Measurements from ENCODE around the gene TEX50. TPM values are rescaled to one million over a fixed set of nuclear protein-coding genes. Genes with fewer than 3 reads are reported as not detected.
"Not testable (repeated sequence)": the region's sequence is repeated elsewhere in the genome, so short reads cannot be mapped to it uniquely, and the experiment has no call there.

The TEX50 gene, protein sequence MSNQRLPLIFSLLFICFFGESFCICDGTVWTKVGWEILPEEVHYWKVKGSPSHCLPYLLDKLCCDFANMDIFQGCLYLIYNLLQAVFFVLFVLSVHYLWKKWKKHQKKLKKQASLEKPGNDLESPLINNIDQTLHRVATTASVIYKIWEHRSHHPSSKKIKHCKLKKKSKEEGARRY
- not detected for polyA plus RNA-seq (2013, experiment 1 of 2)
- polyA plus RNA-seq (2013, experiment 2 of 2): not detected

DNA sequence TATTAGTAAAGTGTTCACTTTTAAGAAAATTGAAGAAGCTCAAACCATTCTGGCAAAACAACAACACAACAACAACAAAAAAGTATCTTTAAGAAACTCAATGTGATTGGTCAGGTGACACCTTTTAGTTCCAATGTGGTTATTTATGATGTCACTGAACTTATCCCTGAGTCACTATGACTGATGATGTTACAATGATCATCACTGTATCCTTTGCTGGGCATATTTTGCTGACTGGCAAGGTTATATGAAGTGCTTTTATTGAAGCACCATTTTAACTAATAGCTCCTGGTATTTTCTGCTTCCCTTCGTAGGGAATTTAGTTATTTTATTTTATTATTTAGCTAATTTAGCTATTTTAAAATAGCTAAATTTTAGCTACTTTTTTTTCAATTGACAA lies at the start of gene TEX50:
Gene TEX50, plus strand, starts transcription at position 223 of the 400 bp plus-strand sequence. CDS start 184 bp downstream, outside the sequence.
- H3K36me3 ChIP-seq (ENCODE audit: control insufficient read depth in 1 of 2, insufficient read depth in 2 of 2, low read depth in 1 of 2, low read length in 2 of 2): peaks cover 0 to 3% of the 10 kb centered on the region in 2 experiments
- no peak within 1 kb of the TSS for H3K4me2 ChIP-seq (ENCODE audit: low read length, poor library complexity, severe bottlenecking)
- no peak within 1 kb of the TSS for H2BK12ac ChIP-seq (ENCODE audit: low read length in 2 of 2)
- H3K23ac ChIP-seq (ENCODE audit: low read length in 2 of 2): no peak within 1 kb of the TSS
- WGBS: no CpG with 5 or more reads among the region's 1 CpG
- H3K79me1 ChIP-seq (replicated peaks; ENCODE audit: low read length, poor library complexity, severe bottlenecking): no peaks in the 10 kb centered on the region
- no peak within 1 kb of the TSS for H4K8ac ChIP-seq (ENCODE audit: low read length)
- H2BK5ac ChIP-seq (ENCODE audit: low read depth, low read length, poor library complexity, severe bottlenecking): no peak within 1 kb of the TSS
- DNase-seq: no peak
- no peaks in the 10 kb centered on the region for H3K27me3 ChIP-seq (ENCODE audit: control insufficient read depth in 1 of 2, insufficient read depth in 1 of 2, low read length in 2 of 2)
- no peak within 1 kb of the TSS for H2AFZ ChIP-seq (ENCODE audit: low read depth, low read length)
- H3K18ac ChIP-seq (ENCODE audit: low read depth in 1 of 2, low read length in 2 of 2): no peak within 1 kb of the TSS
- H2AK5ac ChIP-seq (ENCODE audit: low read length, severe bottlenecking): no peak within 1 kb of the TSS
- H4K91ac ChIP-seq (ENCODE audit: low read length): no peak within 1 kb of the TSS
- H2BK15ac ChIP-seq (ENCODE audit: low read depth, poor library complexity, severe bottlenecking): no peak within 1 kb of the TSS
- no peak within 1 kb of the TSS for H3K14ac ChIP-seq (ENCODE audit: low read length in 2 of 2)
- H2BK120ac ChIP-seq (ENCODE audit: low read depth, low read length): no peak within 1 kb of the TSS
- H3K4me3 ChIP-seq (ENCODE audit: insufficient read depth in 1 of 2, low read depth in 1 of 2, low read length in 2 of 2): no peak within 1 kb of the TSS
- no peak within 1 kb of the TSS for H3K27ac ChIP-seq (ENCODE audit: low read length, poor library complexity, severe bottlenecking)
- H3K9me3 ChIP-seq (ENCODE audit: control insufficient read depth, low read length): peaks cover 25% of the 10 kb centered on the region
- no peaks in the 10 kb centered on the region for H3K4me1 ChIP-seq (ENCODE audit: control insufficient read depth, insufficient read depth, low read depth, low read length)
- H3K4ac ChIP-seq (ENCODE audit: low read depth in 1 of 2, low read length in 2 of 2): no peak within 1 kb of the TSS
- no peak within 1 kb of the TSS for H3K9ac ChIP-seq (ENCODE audit: low read length)

DNA sequence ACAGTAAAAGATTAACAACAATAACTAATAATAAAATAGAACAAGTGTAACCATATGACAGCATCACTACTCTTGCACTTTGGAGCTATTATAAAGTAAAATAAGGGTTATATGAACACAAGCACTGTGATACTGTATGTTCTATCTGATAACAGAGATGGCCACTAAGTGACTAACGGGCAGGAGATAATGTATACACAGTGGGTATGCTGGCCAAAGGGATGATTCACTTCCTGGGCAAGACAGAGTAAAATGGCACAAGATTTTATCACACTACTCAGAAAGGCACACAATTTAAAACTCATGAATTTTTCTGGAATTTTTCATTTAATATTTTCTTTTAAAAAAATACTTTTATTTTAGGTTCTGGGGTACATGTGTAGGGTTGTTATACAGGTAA lies 44.6 kb upstream of the TEX50 start:
- Histone ChIP-seq H3K9me3 (ENCODE audit: control insufficient read depth, low read length) (no peaks in the 10 kb centered on the region), H3K4me3 (ENCODE audit: insufficient read depth in 1 of 2, low read depth in 1 of 2, low read length in 2 of 2) (no peak overlapping the region), H2AK5ac (ENCODE audit: low read length, severe bottlenecking) (no peak overlapping the region), H3K18ac (ENCODE audit: low read depth in 1 of 2, low read length in 2 of 2) (no peak overlapping the region), H3K27me3 (ENCODE audit: control insufficient read depth in 1 of 2, insufficient read depth in 1 of 2, low read length in 2 of 2) (no peaks in the 10 kb centered on the region), H3K14ac (ENCODE audit: low read length in 2 of 2) (no peak overlapping the region), H3K4ac (ENCODE audit: low read depth in 1 of 2, low read length in 2 of 2) (no peak overlapping the region), H3K27ac (ENCODE audit: low read length, poor library complexity, severe bottlenecking) (no peak overlapping the region), H3K9ac (ENCODE audit: low read length) (no peak overlapping the region), H3K23ac (ENCODE audit: low read length in 2 of 2) (no peak overlapping the region), H2BK15ac (ENCODE audit: low read depth, poor library complexity, severe bottlenecking) (no peak overlapping the region), H3K4me2 (ENCODE audit: low read length, poor library complexity, severe bottlenecking) (no peak overlapping the region), H3K4me1 (ENCODE audit: control insufficient read depth, insufficient read depth, low read depth, low read length) (no peaks in the 10 kb centered on the region), H3K79me1 (replicated peaks; ENCODE audit: low read length, poor library complexity, severe bottlenecking) (no peaks in the 10 kb centered on the region), H2BK12ac (ENCODE audit: low read length in 2 of 2) (no peak overlapping the region), H2BK120ac (ENCODE audit: low read depth, low read length) (no peak overlapping the region), H3K36me3 (ENCODE audit: control insufficient read depth in 1 of 2, insufficient read depth in 2 of 2, low read depth in 1 of 2, low read length in 2 of 2) (no peaks in the 10 kb centered on the region), H4K91ac (ENCODE audit: low read length) (no peak overlapping the region), H2BK5ac (ENCODE audit: low read depth, low read length, poor library complexity, severe bottlenecking) (no peak overlapping the region), H4K8ac (ENCODE audit: low read length) (no peak overlapping the region), H2AFZ (ENCODE audit: low read depth, low read length) (no peak overlapping the region)
- no CpG with 5 or more reads among the region's 1 CpG for WGBS
- peak; percentile 6 for DNase-seq

DNA sequence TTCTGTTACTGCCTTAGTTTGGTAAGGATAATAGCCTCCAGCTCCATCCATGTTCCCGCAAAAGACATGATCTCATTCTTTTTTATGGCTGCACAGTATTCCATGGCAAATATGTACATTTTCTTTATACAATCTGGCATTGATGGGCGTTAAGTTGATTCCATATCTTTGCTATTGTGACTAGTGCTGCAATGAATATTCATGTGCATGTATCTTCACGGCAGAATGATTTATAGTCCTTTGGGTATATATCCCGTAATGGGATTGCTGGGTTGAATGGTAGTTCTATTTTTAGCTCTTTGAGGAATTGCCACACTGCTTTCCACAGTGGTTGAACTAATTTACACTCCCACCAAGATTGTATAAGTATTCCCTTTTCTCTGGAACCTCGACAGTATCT lies 44.0 kb upstream of the TEX50 start:
- not testable (repeated sequence) for H3K27me3 ChIP-seq (ENCODE audit: control insufficient read depth in 1 of 2, insufficient read depth in 1 of 2, low read length in 2 of 2); H2BK12ac ChIP-seq (ENCODE audit: low read length in 2 of 2); H3K14ac ChIP-seq (ENCODE audit: low read length in 2 of 2); H2AK5ac ChIP-seq (ENCODE audit: low read length, severe bottlenecking); H3K9ac ChIP-seq (ENCODE audit: low read length); H3K9me3 ChIP-seq (ENCODE audit: control insufficient read depth, low read length); H4K8ac ChIP-seq (ENCODE audit: low read length); H2AFZ ChIP-seq (ENCODE audit: low read depth, low read length); H3K79me1 ChIP-seq (replicated peaks; ENCODE audit: low read length, poor library complexity, severe bottlenecking); H2BK15ac ChIP-seq (ENCODE audit: low read depth, poor library complexity, severe bottlenecking); H2BK5ac ChIP-seq (ENCODE audit: low read depth, low read length, poor library complexity, severe bottlenecking); H3K18ac ChIP-seq (ENCODE audit: low read depth in 1 of 2, low read length in 2 of 2); H2BK120ac ChIP-seq (ENCODE audit: low read depth, low read length); H3K27ac ChIP-seq (ENCODE audit: low read length, poor library complexity, severe bottlenecking); H3K4me1 ChIP-seq (ENCODE audit: control insufficient read depth, insufficient read depth, low read depth, low read length); H4K91ac ChIP-seq (ENCODE audit: low read length); H3K4me2 ChIP-seq (ENCODE audit: low read length, poor library complexity, severe bottlenecking); H3K36me3 ChIP-seq (ENCODE audit: control insufficient read depth in 1 of 2, insufficient read depth in 2 of 2, low read depth in 1 of 2, low read length in 2 of 2); H3K23ac ChIP-seq (ENCODE audit: low read length in 2 of 2); H3K4ac ChIP-seq (ENCODE audit: low read depth in 1 of 2, low read length in 2 of 2); H3K4me3 ChIP-seq (ENCODE audit: insufficient read depth in 1 of 2, low read depth in 1 of 2, low read length in 2 of 2)
- DNase-seq: peak; percentile 2
- WGBS: 87% methylated on average over 2 of the region's 5 CpGs

DNA sequence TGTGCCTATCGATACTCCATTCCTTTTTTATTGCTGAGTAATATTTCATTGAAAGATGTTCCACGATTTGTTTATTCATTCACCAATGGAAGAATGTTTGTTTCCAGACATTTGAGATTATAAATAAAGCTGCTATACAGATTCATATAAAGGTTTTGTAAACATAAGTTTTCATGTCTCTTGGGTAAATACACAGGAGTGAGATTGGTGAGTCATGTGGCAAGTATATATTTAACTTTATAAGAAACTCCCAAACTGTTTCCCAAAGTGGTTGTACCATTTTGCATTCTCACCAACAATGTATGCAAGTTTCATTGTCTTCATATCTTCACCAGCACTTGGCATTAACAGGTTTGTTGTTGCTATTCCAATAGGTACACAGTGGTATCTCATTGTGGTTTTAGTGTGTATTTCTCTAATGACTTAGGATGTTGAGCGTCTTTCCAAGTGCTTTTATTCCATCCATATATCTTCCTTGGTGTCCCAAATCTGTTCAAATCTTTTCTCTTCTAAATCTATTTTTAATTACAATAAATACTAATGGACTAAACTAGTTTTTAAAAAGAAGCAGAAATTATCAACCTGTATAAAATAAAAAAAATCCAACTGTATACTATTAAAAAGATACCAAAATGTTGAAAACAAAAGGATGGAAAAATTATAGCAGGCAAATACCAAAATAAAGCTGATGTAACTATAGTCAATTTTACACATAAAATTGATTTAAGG lies 38.9 kb upstream of the TEX50 start:
- peaks cover 3% of the 10 kb centered on the region for H3K9me3 ChIP-seq (ENCODE audit: control insufficient read depth, low read length)
- H2BK5ac ChIP-seq (ENCODE audit: low read depth, low read length, poor library complexity, severe bottlenecking): no peak overlapping the region
- no peak overlapping the region for H2BK120ac ChIP-seq (ENCODE audit: low read depth, low read length)
- H3K9ac ChIP-seq (ENCODE audit: low read length): no peak overlapping the region
- no peak overlapping the region for H3K4me2 ChIP-seq (ENCODE audit: low read length, poor library complexity, severe bottlenecking)
- no peaks in the 10 kb centered on the region for H3K27me3 ChIP-seq (ENCODE audit: control insufficient read depth in 1 of 2, insufficient read depth in 1 of 2, low read length in 2 of 2)
- no peaks in the 10 kb centered on the region for H3K79me1 ChIP-seq (replicated peaks; ENCODE audit: low read length, poor library complexity, severe bottlenecking)
- no peak overlapping the region for H3K27ac ChIP-seq (ENCODE audit: low read length, poor library complexity, severe bottlenecking)
- no peak overlapping the region for H3K4me3 ChIP-seq (ENCODE audit: insufficient read depth in 1 of 2, low read depth in 1 of 2, low read length in 2 of 2)
- H3K14ac ChIP-seq (ENCODE audit: low read length in 2 of 2): no peak overlapping the region
- H2AK5ac ChIP-seq (ENCODE audit: low read length, severe bottlenecking): no peak overlapping the region
- no peak overlapping the region for H2AFZ ChIP-seq (ENCODE audit: low read depth, low read length)
- H3K36me3 ChIP-seq (ENCODE audit: control insufficient read depth in 1 of 2, insufficient read depth in 2 of 2, low read depth in 1 of 2, low read length in 2 of 2): no peaks in the 10 kb centered on the region
- no peak overlapping the region for H2BK12ac ChIP-seq (ENCODE audit: low read length in 2 of 2)
- no peak overlapping the region for H3K4ac ChIP-seq (ENCODE audit: low read depth in 1 of 2, low read length in 2 of 2)
- no peak for DNase-seq
- WGBS: no CpG with 5 or more reads among the region's 3 CpGs
- no peak overlapping the region for H2BK15ac ChIP-seq (ENCODE audit: low read depth, poor library complexity, severe bottlenecking)
- no peak overlapping the region for H3K23ac ChIP-seq (ENCODE audit: low read length in 2 of 2)
- H3K4me1 ChIP-seq (ENCODE audit: control insufficient read depth, insufficient read depth, low read depth, low read length): no peaks in the 10 kb centered on the region
- H3K18ac ChIP-seq (ENCODE audit: low read depth in 1 of 2, low read length in 2 of 2): no peak overlapping the region
- no peak overlapping the region for H4K8ac ChIP-seq (ENCODE audit: low read length)
- no peak overlapping the region for H4K91ac ChIP-seq (ENCODE audit: low read length)

All from mesenchymal stem cell (in vitro differentiated cells and primary cell).